ENCODE results near the gene IMPACT.

- TF ChIP-seq EZH2 (IDR thresholded peaks at IDR 0.05; ENCODE audit: low read depth) (no peak), CTCF (conservative IDR thresholded peaks at IDR 0.05) (no peak)
Measured at GRCh38 chr18:24398540-24398939, 27.9 kb upstream of the IMPACT start.
